GM12878 (cell line): ENCODE results near the gene CNTNAP2. TPM values are rescaled to one million over a fixed set of nuclear protein-coding genes. Genes with fewer than 3 reads are reported as not detected.

Experiments used
- ATAC-seq: fragments of 200-7000 bp; cut with Tn5 transposase; 3 replicates; pipeline ENCODE4 v1.9.1; 2020; ENCODE audit warnings: mild to moderate bottlenecking, moderate library complexity
- BruUV-seq: library from RNA; stranded (reverse); fragments of 400-500 nt; replicated peaks from 2 replicates; lab custom pipeline; 2021; lab: Mats Ljungman, UMichigan
- CTCF ChIA-PET: fragments of 300-600 bp; sonication (Branson Sonifier 250); formaldehyde crosslinking; extraction: SDS; loops from one replicate; lab custom pipeline; 2021; ENCODE audit warnings: inconsistent platforms; lab: Yijun Ruan, JAX
- POLR2A ChIA-PET: fragments of 350-600 bp; formaldehyde crosslinking; extraction: SDS; loops from one replicate; lab custom pipeline; 2021; ENCODE audit warnings: inconsistent platforms; lab: Charles Lee
- RAD21 ChIA-PET: fragments of 300-600 bp; sonication (Branson Sonifier 250); formaldehyde crosslinking; loops from one replicate; lab custom pipeline; 2023; ENCODE audit warnings: antibody characterized with exemption; ENCODE audit not compliant: unreplicated experiment; lab: Charles Lee
- SMC1A ChIA-PET: fragments of 300-600 bp; sonication (Branson Sonifier 250); formaldehyde crosslinking; loops from one replicate; lab custom pipeline; 2023; ENCODE audit not compliant: unreplicated experiment, uncharacterized antibody; lab: Charles Lee
- DNase-seq: peaks from one replicate; pipeline ENCODE4 v3.0.0-alpha.2; 2011; ENCODE audit warnings: low read depth, low spot score
- FAIRE-seq: peaks from 3 replicates; lab custom pipeline; 2011; peaks lifted over from hg19 to GRCh38; lab: Jason Lieb, UNC
- H2AFZ ChIP-seq: 2 replicates; pipeline ENCODE4 v1.6.0; 2011; ENCODE audit warnings: low read depth, low read length, control low read depth; ENCODE audit not compliant: control insufficient read depth
- H3K27ac ChIP-seq: 2 replicates; pipeline ENCODE4 v1.5.1; 2011; ENCODE audit warnings: control low read depth; ENCODE audit not compliant: control insufficient read depth, insufficient read depth
- H3K27me3 ChIP-seq, 2 experiments: replicated peaks in 1 of 2; 2 replicates each; pipeline versions ENCODE4 v1.6.0 to v1.6.1; 2011; ENCODE audit warnings: low read length in 1 of 2; ENCODE audit not compliant: control insufficient read depth in 2 of 2, insufficient read depth in 2 of 2
- H3K36me3 ChIP-seq, 2 experiments: 2 replicates each; pipeline ENCODE4 v1.5.1; 2011; ENCODE audit warnings: low read length in 1 of 2; ENCODE audit not compliant: control insufficient read depth in 2 of 2, insufficient read depth in 2 of 2
- H3K4me1 ChIP-seq: 2 replicates; pipeline ENCODE4 v1.6.1; 2011; ENCODE audit warnings: mild to moderate bottlenecking, low read length, moderate library complexity, mixed read lengths; ENCODE audit not compliant: control insufficient read depth, insufficient read depth
- H3K4me2 ChIP-seq: 2 replicates; pipeline ENCODE4 v1.6.0; 2011; ENCODE audit warnings: control low read depth; ENCODE audit not compliant: control insufficient read depth, insufficient read depth
- H3K4me3 ChIP-seq: fragments of 200-600 bp; sonication (generic); 2 replicates; pipeline ENCODE4 v1.5.1; 2016
- H3K79me2 ChIP-seq: 2 replicates; pipeline ENCODE4 v1.6.0; 2011; ENCODE audit warnings: low read length; ENCODE audit not compliant: control insufficient read depth, insufficient read depth
- H3K9ac ChIP-seq: 2 replicates; pipeline ENCODE4 v1.8.0; 2011; ENCODE audit warnings: low read length, control low read depth, mixed read lengths; ENCODE audit not compliant: control insufficient read depth, insufficient read depth
- H3K9me3 ChIP-seq: replicated peaks from 3 replicates; pipeline ENCODE4 v1.5.1; 2011; ENCODE audit warnings: mild to moderate bottlenecking, low read length; ENCODE audit not compliant: control insufficient read depth, insufficient read depth
- H4K20me1 ChIP-seq: 2 replicates; pipeline ENCODE4 v1.6.0; 2011; ENCODE audit not compliant: control insufficient read depth, insufficient read depth
- CEBPZ ChIP-seq: fragments of 150-350 bp; IDR thresholded peaks from 2 replicates; pipeline ENCODE4 v1.6.1; 2016; ENCODE audit warnings: low read depth, low read length
- EGR1 ChIP-seq, 2 experiments: IDR thresholded peaks; 1 replicate in 1 of 2; 2 replicates in 1 of 2; pipeline ENCODE4 v1.6.1; 2011 to 2012; ENCODE audit warnings: low read depth in 2 of 2, low read length in 2 of 2, borderline replicate concordance in 1 of 2, mild to moderate bottlenecking in 1 of 2, moderate library complexity in 1 of 2
- IRF4 ChIP-seq: IDR thresholded peaks from 2 replicates; pipeline ENCODE4 v1.6.1; 2011; ENCODE audit warnings: low read depth, low read length
- JUND ChIP-seq: IDR thresholded peaks from 2 replicates; pipeline ENCODE4 v1.6.1; 2012; ENCODE audit warnings: low read depth, mild to moderate bottlenecking, low read length, improper control_type of control experiment, moderate library complexity
- KLF5 ChIP-seq: fragments of 450-650 bp; IDR thresholded peaks from 2 replicates; pipeline ENCODE4 v1.6.1; 2014; ENCODE audit warnings: mild to moderate bottlenecking; ENCODE audit not compliant: partially characterized antibody
- MEF2A ChIP-seq: IDR thresholded peaks from 2 replicates; pipeline ENCODE4 v1.6.1; 2011; ENCODE audit warnings: low read depth, mild to moderate bottlenecking, low read length, moderate library complexity; ENCODE audit not compliant: insufficient read depth
- RAD21 ChIP-seq: IDR thresholded peaks from 2 replicates; pipeline ENCODE4 v1.6.1; 2011; ENCODE audit warnings: mild to moderate bottlenecking, low read depth, low read length, moderate library complexity; ENCODE audit not compliant: insufficient read depth
- STAT1 ChIP-seq: fragments of 450-650 bp; conservative IDR thresholded peaks from 2 replicates; pipeline ENCODE4 v1.6.1; 2014; ENCODE audit warnings: antibody characterized with exemption, mild to moderate bottlenecking
- USF2 ChIP-seq: IDR thresholded peaks from 2 replicates; pipeline ENCODE4 v1.6.1; 2011; ENCODE audit warnings: low read depth, low read length, improper control_type of control experiment, borderline replicate concordance
- ZNF592 ChIP-seq: fragments of 450-650 bp; IDR thresholded peaks from 2 replicates; pipeline ENCODE4 v1.6.1; 2017; ENCODE audit warnings: mild to moderate bottlenecking, moderate library complexity
- WGBS: methylation state at CpG from one replicate; pipeline ENCODE4 v1.1.6; 2016; ENCODE audit warnings: low lambda C conversion rate; ENCODE audit not compliant: insufficient replicate concordance, insufficient coverage; ENCODE audit errors: missing lambda C conversion rate; 5-methylcytosine and 5-hydroxymethylcytosine counted together
- in situ Hi-C: fragments of 300-500 bp; cut with MboI; formaldehyde crosslinking; loops from 9 replicates; pipeline ENCODE4 v1.14.3; 2018; ENCODE audit warnings: mixed read lengths
- intact Hi-C: fragments of 100-400 bp; cut with micrococcal nuclease; formaldehyde crosslinking; loops from one replicate; pipeline ENCODE4 v1.14.2; 2022; ENCODE audit not compliant: unreplicated experiment
- polyA plus RNA-seq, 11 experiments: library from polyadenylated mRNA; depleted of rRNA in 4 of 11; unstranded in 6 of 11; stranded (reverse) in 5 of 11; fragments of >200 nt; fragmentation: Nextera tagmentation in 4 of 11; fragmentation: Illumina TruSeq in 1 of 11; extraction: Ambion mirVana in 4 of 11; extraction: Trizol in 1 of 11; gene quantifications; 1 replicate in 1 of 11; 2 replicates in 10 of 11; pipeline versions ENCODE4 v1.2.1 to v1.2.3, GENCODE V29; 2011 to 2016; ENCODE audit warnings: inconsistent platforms in 2 of 11, missing spikeins in 2 of 11, low read depth in 1 of 11
- total RNA-seq, 4 experiments: library from RNA; depleted of rRNA in 3 of 4; stranded (reverse); fragments of >200 nt in 3 of 4; fragmentation: Illumina TruSeq in 1 of 4; extraction: Trizol in 1 of 4; gene quantifications; 2 replicates each; pipeline versions ENCODE4 v1.2.1 to v1.2.3, GENCODE V29; 2013 to 2021
- TF ChIP-seq, protein P1 (sequence below): fragments of 450-650 bp; formaldehyde crosslinking; IDR thresholded peaks from 2 replicates; pipeline ENCODE4 v1.4.0; 2022; ENCODE audit warnings: mild to moderate bottlenecking, moderate library complexity

CNTNAP2 gene
- total and polyA plus RNA-seq, 10 of the 15 experiments (the other 5 are each of a cell fraction or from before 2014, with no cell fraction given): 0.03 to 0.08 (median 0.03) TPM; not detected in 7

GRCh38 chr7:148110097-148110868, 1993.7 kb downstream of the CNTNAP2 start:
- intact Hi-C loops (no loop called here), in situ Hi-C loops (no loop called here)
- Histone ChIP-seq H3K27ac (no peak overlapping the region), H4K20me1 (no peaks in the 10 kb centered on the region), H2AFZ (no peak overlapping the region), H3K4me2 (no peak overlapping the region), H3K9ac (no peak overlapping the region), H3K9me3 (no peaks in the 10 kb centered on the region), H3K79me2 (no peaks in the 10 kb centered on the region), H3K4me1 (no peaks in the 10 kb centered on the region), H3K27me3 (no peaks in the 10 kb centered on the region; a peak in 1 of 4 replicates), H3K36me3 (no peaks in the 10 kb centered on the region), H3K4me3 (no peak overlapping the region)
- TF ChIP-seq MEF2A (no peak), JUND (no peak), KLF5 (no peak), EGR1 (IDR thresholded peaks at IDR 0.05; ENCODE audit: borderline replicate concordance in 1 of 2, low read depth in 2 of 2, low read length in 2 of 2) (no peak), USF2 (no peak), ZNF592 (no peak), CEBPZ (no peak), RAD21 (no peak), STAT1 (no peak), IRF4 (no peak)
- TF ChIP-seq, protein P1, sequence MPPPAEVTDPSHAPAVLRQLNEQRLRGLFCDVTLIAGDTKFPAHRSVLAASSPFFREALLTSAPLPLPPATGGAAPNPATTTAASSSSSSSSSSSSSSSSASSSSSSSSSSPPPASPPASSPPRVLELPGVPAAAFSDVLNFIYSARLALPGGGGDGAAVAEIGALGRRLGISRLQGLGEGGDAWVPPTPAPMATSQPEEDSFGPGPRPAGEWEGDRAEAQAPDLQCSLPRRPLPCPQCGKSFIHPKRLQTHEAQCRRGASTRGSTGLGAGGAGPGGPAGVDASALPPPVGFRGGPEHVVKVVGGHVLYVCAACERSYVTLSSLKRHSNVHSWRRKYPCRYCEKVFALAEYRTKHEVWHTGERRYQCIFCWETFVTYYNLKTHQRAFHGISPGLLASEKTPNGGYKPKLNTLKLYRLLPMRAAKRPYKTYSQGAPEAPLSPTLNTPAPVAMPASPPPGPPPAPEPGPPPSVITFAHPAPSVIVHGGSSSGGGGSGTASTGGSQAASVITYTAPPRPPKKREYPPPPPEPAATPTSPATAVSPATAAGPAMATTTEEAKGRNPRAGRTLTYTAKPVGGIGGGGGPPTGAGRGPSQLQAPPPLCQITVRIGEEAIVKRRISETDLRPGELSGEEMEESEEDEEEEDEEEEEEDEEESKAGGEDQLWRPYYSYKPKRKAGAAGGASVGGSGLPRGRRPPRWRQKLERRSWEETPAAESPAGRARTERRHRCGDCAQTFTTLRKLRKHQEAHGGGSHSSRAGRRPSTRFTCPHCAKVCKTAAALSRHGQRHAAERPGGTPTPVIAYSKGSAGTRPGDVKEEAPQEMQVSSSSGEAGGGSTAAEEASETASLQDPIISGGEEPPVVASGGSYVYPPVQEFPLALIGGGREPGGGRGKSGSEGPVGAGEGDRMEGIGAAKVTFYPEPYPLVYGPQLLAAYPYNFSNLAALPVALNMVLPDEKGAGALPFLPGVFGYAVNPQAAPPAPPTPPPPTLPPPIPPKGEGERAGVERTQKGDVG (CRISPR knock-in tag): no peak
- ChIA-PET POLR2A (no interaction called here), CTCF (no interaction called here), SMC1A (no interaction called here), RAD21 (no interaction called here)
- no peak for ATAC-seq
- WGBS: 38% methylated on average over 13 of the region's 13 CpGs
- FAIRE-seq: no peak
- no peak for DNase-seq
- no TSS peak for BruUV-seq
